Measurements from ENCODE around the gene SHH. TPM values are rescaled to one million over a fixed set of nuclear protein-coding genes. Genes with fewer than 3 reads are reported as not detected.

SHH gene
- total and polyA plus RNA-seq, 2 experiments from 2014 or later, result not detected

- no peak for TF ChIP-seq CTCF (conservative IDR thresholded peaks at IDR 0.05; ENCODE audit: low read depth in 2 of 2)
- TF ChIP-seq ETS1 (IDR thresholded peaks at IDR 0.05), result no peak
- no peak for TF ChIP-seq EZH2phosphoT487 (IDR thresholded peaks at IDR 0.05; ENCODE audit: unreplicated experiment)
- TF ChIP-seq ZNF331 (CRISPR knock-in tag; IDR thresholded peaks at IDR 0.05; ENCODE audit: low read depth), result no peak
These were observed 12.7 kb downstream of the SHH start (continued) for GRCh38 chr7:155799514-155799913.

- Mint-ChIP-seq H3K27me3 (ENCODE audit: insufficient read depth, low read depth, poor library complexity) (peaks cover 59% of the 10 kb centered on the region), H3K36me3 (ENCODE audit: low read depth) (no peaks in the 10 kb centered on the region; the same call in 2 of the 3 replicates), H3K9me3 (peaks cover 5% of the 10 kb centered on the region; the same call in 2 of the 3 replicates), H3K4me1 (peaks cover 6% of the 10 kb centered on the region), H3K4me3 (no peak overlapping the region), H3K27ac (no peak overlapping the region)
- H4K20me1 ChIP-seq (replicated peaks; ENCODE audit: insufficient read depth), result peaks cover 9% of the 10 kb centered on the region; the same call in 1 of the 2 replicates
- H3K9me2 ChIP-seq (ENCODE audit: insufficient read depth), result no peaks in the 10 kb centered on the region
- no peak overlapping the region for H2AFZ ChIP-seq
- H3K4me3 ChIP-seq, result no peak overlapping the region
- H3K79me2 ChIP-seq (replicated peaks; ENCODE audit: insufficient read depth), result no peaks in the 10 kb centered on the region
- no peak overlapping the region for H3K27ac ChIP-seq (ENCODE audit: low read depth)
- H3K4me1 ChIP-seq (ENCODE audit: insufficient read depth), result no peaks in the 10 kb centered on the region
- DNase-seq (ENCODE audit: low spot score) (no peak), ATAC-seq (no peak)
- no peaks in the 10 kb centered on the region for H3K36me3 ChIP-seq (ENCODE audit: insufficient read depth)
- no peak overlapping the region for H3K4me2 ChIP-seq
- no peaks in the 10 kb centered on the region for H3F3A ChIP-seq (replicated peaks; ENCODE audit: low read depth)
- peaks cover 79% of the 10 kb centered on the region for H3K27me3 ChIP-seq (ENCODE audit: insufficient read depth)
- TF ChIP-seq EZH2 (IDR thresholded peaks at IDR 0.05; ENCODE audit: low read depth, unreplicated experiment), result no peak
- TF ChIP-seq NANOG (IDR thresholded peaks at IDR 0.05; ENCODE audit: borderline replicate concordance), result no peak
- no peak for TF ChIP-seq ZNF114 (CRISPR knock-in tag; IDR thresholded peaks at IDR 0.05)
- no peak for TF ChIP-seq CTCF (conservative IDR thresholded peaks at IDR 0.05; ENCODE audit: low read depth in 2 of 2)
- no peak for TF ChIP-seq STAT1 (IDR thresholded peaks at IDR 0.05; ENCODE audit: unreplicated experiment)
- no peak for TF ChIP-seq ZNF331 (CRISPR knock-in tag; IDR thresholded peaks at IDR 0.05; ENCODE audit: low read depth)
- TF ChIP-seq REST (IDR thresholded peaks at IDR 0.05; ENCODE audit: unreplicated experiment), result no peak
These were observed 13.4 kb downstream of the SHH start for GRCh38 chr7:155798673-155799439.

Data from GM23338 (cell line).